Tibial nerve (tissue), 4 donors: ENCODE data around the gene ZNF629. TPM values are rescaled to one million over a fixed set of nuclear protein-coding genes. Genes with fewer than 3 reads are reported as not detected.

ENCODE experiments used
- DNase-seq, 2 donors: peaks; one replicate each; pipeline ENCODE4 v3.0.0-alpha.2; 2019; ENCODE audit warnings: low spot score in 2 of 2
- H3K27ac ChIP-seq, 4 donors: fragments of 200-600 bp; sonication (generic) in 3 of 4; one replicate each; pipeline ENCODE4 v1.5.1; 2017 to 2019; ENCODE audit warnings: mild to moderate bottlenecking in 1 of 4
- H3K27me3 ChIP-seq, 2 donors: fragments of 200-600 bp; sonication (generic) in 1 of 2; one replicate each; pipeline versions ENCODE4 v1.5.1 to v1.6.0; 2017 to 2019
- H3K36me3 ChIP-seq, 3 donors: fragments of 200-600 bp; sonication (generic); one replicate each; pipeline ENCODE4 v1.5.1; 2018 to 2019
- H3K4me1 ChIP-seq, 4 donors: fragments of 200-600 bp; sonication (generic) in 3 of 4; one replicate each; pipeline ENCODE4 v1.5.1; 2017 to 2019
- H3K4me3 ChIP-seq, 4 donors: fragments of 200-600 bp; sonication (generic) in 3 of 4; one replicate each; pipeline ENCODE4 v1.5.1; 2017 to 2019; ENCODE audit warnings: mild to moderate bottlenecking in 1 of 4, moderate library complexity in 1 of 4
- H3K9me3 ChIP-seq, 4 donors: fragments of 200-600 bp; sonication (generic) in 3 of 4; one replicate each; pipeline ENCODE4 v1.5.1; 2017 to 2019
- EP300 ChIP-seq, 2 donors: sonication (generic); formaldehyde crosslinking; IDR thresholded peaks; one replicate each; pipeline ENCODE4 v1.6.1; 2017; ENCODE audit warnings: antibody characterized with exemption in 2 of 2, mild to moderate bottlenecking in 1 of 2
- POLR2A ChIP-seq, 2 donors: fragments of 450-650 bp; IDR thresholded peaks; one replicate each; pipeline ENCODE4 v1.6.1; 2017; ENCODE audit warnings: antibody characterized with exemption in 2 of 2, mild to moderate bottlenecking in 2 of 2, moderate library complexity in 2 of 2
- WGBS, 2 donors: methylation state at CpG; one replicate each; pipeline ENCODE4 v1.1.5; 2018; 5-methylcytosine and 5-hydroxymethylcytosine counted together
- total RNA-seq, 4 donors: library from RNA; depleted of rRNA; stranded (reverse); fragments of >200 nt; gene quantifications; one replicate each; pipeline ENCODE4 v1.1.0, GENCODE V29; 2016
- TF ChIP-seq, protein P1 (sequence below), 5 experiments: fragments of 200-600 bp in 3 of 5; fragments of 450-650 bp in 2 of 5; sonication (generic) in 3 of 5; IDR thresholded peaks; one replicate each; pipeline ENCODE4 v1.5.1; 2016 to 2019; ENCODE audit warnings: antibody characterized with exemption in 5 of 5, mild to moderate bottlenecking in 3 of 5, moderate library complexity in 2 of 5

ZNF629 gene
- total RNA-seq, 4 donors from 2014 or later: 14.7 to 22.2 (median 17.1) TPM

DNA sequence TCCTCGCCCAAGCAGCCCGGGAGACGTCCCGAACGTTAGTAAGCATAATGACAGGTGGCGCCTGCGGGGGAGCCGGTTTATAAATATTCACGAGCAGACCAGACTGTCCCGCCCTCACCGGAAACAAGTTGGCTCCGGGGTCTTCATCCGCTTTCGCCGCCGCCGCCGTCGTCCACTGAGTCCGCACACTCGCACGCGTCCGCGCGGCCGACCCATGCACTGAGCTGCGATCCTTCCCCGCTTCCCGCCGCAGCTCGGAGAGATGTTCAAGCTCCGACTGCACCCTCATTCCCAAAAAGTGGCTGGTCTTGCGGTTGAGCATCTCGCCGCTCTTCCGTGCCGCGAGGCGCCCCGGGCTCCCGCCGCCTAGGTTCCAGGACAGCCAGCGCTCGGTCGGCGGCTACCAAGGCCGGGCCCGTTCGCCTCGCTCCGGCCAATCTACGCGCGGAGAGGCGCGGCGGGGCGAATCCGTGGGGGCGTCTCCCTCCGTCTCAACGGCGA, 25.5 kb downstream of the ZNF629 start:
- Histone ChIP-seq H3K9me3 (no peaks in the 10 kb centered on the region), H3K4me3 (peak overlapping the region; percentile 54 to 93 (median 76)), H3K4me1 (peaks cover 3 to 35% (median 17%) of the 10 kb centered on the region in 4 donors), H3K36me3 (peaks cover 15 to 65% (median 23%) of the 10 kb centered on the region in 3 donors), H3K27me3 (no peaks in the 10 kb centered on the region), H3K27ac (peak overlapping the region in 2 of 4 donors; percentile 49 to 98)
- no peak for TF ChIP-seq EP300 (IDR thresholded peaks at IDR 0.05)
- TF ChIP-seq, protein P1, sequence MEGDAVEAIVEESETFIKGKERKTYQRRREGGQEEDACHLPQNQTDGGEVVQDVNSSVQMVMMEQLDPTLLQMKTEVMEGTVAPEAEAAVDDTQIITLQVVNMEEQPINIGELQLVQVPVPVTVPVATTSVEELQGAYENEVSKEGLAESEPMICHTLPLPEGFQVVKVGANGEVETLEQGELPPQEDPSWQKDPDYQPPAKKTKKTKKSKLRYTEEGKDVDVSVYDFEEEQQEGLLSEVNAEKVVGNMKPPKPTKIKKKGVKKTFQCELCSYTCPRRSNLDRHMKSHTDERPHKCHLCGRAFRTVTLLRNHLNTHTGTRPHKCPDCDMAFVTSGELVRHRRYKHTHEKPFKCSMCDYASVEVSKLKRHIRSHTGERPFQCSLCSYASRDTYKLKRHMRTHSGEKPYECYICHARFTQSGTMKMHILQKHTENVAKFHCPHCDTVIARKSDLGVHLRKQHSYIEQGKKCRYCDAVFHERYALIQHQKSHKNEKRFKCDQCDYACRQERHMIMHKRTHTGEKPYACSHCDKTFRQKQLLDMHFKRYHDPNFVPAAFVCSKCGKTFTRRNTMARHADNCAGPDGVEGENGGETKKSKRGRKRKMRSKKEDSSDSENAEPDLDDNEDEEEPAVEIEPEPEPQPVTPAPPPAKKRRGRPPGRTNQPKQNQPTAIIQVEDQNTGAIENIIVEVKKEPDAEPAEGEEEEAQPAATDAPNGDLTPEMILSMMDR (IDR thresholded peaks at IDR 0.05): no peak
- TF ChIP-seq POLR2A (IDR thresholded peaks at IDR 0.05): no peak
- no peak for DNase-seq
- WGBS, 2 donors: 1% methylated on average over 24 to 54 of the region's 64 CpGs

DNA sequence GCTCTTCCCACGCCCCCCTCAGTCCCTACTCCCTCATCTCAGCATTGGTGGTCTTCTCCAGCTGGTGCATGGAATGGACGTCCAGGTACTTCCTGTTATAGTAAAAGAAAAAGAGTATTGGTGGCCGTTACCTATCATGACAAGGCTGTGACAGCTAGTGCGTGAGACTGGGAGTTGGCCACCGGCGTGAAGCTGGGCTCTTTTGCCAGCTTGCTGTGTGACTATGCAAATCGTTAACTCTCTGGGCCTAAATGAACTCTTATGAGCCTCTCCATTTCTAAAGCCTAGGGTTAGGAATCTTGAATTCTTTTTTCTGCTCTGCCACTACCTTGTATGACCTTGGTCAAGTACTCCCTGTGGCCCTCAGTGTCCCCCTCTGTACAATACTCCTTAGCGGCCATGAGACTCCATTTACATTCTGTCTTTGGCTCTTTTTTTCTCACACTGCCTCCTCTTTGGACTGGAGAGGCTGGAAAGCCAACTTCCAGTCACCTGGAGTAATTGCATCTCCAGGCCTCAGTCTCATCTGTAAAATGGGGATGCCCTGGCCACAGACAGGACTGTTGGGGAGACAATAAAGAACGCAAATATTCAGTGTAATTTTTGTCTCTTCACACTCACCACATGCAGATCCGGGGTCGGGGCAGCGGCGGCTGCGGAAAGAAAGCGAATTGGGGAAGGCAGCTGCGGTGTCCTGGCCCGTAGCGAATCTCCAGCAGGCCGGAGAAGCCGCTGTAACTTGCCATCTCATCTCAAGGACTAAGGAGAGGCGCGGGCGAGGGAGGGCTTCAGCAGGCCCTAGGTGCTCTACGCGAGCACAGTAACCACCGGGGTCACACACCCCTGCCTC, 26.2 kb downstream of the ZNF629 start:
- Histone ChIP-seq H3K27ac (peak overlapping the region in 1 of 4 donors; percentile 98), H3K9me3 (no peaks in the 10 kb centered on the region), H3K4me1 (peaks cover 3 to 35% (median 17%) of the 10 kb centered on the region in 4 donors), H3K4me3 (peak overlapping the region; percentile 54 to 93 (median 76)), H3K27me3 (no peaks in the 10 kb centered on the region), H3K36me3 (peaks cover 13 to 65% (median 16%) of the 10 kb centered on the region in 3 donors)
- DNase-seq: no peak
- 24 to 27% methylated on average over 23 to 26 of the region's 26 CpGs for WGBS, 2 donors
- TF ChIP-seq, protein P1 (IDR thresholded peaks at IDR 0.05): no peak
- TF ChIP-seq POLR2A (IDR thresholded peaks at IDR 0.05) (no peak), EP300 (IDR thresholded peaks at IDR 0.05) (no peak)

DNA sequence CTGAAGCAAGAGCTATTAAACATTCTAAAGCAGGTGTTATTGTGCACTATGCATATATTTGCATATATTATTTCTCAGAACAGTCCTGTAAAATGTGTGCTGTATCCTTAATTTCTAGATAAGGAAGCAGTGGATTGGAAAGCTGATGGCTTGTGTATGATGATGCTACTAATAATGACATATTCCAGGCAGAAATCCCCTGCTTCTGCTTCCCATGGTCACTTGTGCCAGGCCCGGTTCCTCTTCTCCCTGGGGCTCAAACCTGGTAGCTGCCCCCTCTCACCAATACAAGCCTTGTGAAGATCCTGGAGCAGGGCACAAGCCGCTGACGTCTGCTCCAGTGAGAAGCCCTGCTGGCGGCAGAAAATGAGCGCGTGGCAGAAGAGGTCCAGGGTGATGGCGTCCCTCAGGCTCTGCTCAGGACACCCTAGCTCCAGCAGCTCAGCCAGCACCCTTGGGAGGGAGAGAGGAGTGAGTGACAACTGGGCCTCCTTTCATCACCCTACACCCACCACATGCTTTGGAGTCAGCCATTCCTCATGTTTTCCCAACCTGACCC, 26.9 kb downstream of the ZNF629 start:
- Histone ChIP-seq H3K27me3 (no peaks in the 10 kb centered on the region), H3K27ac (no peak overlapping the region), H3K4me1 (peaks cover 3 to 35% (median 17%) of the 10 kb centered on the region in 4 donors), H3K4me3 (no peak overlapping the region), H3K9me3 (no peaks in the 10 kb centered on the region), H3K36me3 (peaks cover 11 to 65% (median 12%) of the 10 kb centered on the region in 3 donors)
- 84 to 85% methylated on average over 7 of the region's 7 CpGs for whole genome bisulfite sequencing, 2 donors
- TF ChIP-seq POLR2A (IDR thresholded peaks at IDR 0.05): no peak
- TF ChIP-seq EP300 (IDR thresholded peaks at IDR 0.05): no peak
- TF ChIP-seq, protein P1 (IDR thresholded peaks at IDR 0.05): no peak
- DNase-seq: no peak

DNA sequence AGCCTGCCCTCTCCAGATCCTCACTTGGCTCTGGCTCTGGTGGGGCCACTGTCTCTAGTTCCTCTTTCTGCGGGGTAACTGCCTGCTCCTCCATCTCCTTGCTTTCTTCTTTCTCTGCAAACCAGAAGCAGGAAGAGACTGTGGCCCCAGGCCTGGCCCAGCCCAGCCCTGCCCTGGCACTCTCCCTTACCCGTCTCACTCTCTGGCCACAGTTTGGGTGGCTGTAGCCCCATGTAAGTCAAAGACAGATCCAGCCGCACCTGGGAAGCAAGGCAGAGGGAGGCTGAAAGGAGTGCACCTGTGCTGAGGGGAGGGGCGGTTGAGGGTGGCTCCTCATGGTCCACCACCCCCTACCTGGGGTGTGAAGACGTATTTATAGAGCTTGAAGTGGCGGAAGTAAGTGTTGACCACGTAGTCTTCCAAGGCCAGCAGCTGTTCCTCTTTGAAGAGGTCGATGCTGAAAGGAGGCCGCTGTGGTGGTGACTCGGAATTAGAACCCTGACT, 28.0 kb downstream of the ZNF629 start:
- Histone ChIP-seq H3K4me3 (no peak overlapping the region), H3K27ac (peak overlapping the region in 1 of 4 donors; percentile 63), H3K4me1 (peaks cover 3 to 29% (median 17%) of the 10 kb centered on the region in 4 donors), H3K9me3 (no peaks in the 10 kb centered on the region), H3K27me3 (no peaks in the 10 kb centered on the region), H3K36me3 (peaks cover under 1 to 65% (median 1%) of the 10 kb centered on the region in 3 donors)
- TF ChIP-seq EP300 (IDR thresholded peaks at IDR 0.05): no peak
- TF ChIP-seq, protein P1 (IDR thresholded peaks at IDR 0.05): no peak
- no peak for TF ChIP-seq POLR2A (IDR thresholded peaks at IDR 0.05)
- WGBS, 2 donors: 79 to 87% methylated on average over 10 of the region's 10 CpGs
- no peak for DNase-seq
